Measurements from ENCODE around the gene HSPBP1.

DNA sequence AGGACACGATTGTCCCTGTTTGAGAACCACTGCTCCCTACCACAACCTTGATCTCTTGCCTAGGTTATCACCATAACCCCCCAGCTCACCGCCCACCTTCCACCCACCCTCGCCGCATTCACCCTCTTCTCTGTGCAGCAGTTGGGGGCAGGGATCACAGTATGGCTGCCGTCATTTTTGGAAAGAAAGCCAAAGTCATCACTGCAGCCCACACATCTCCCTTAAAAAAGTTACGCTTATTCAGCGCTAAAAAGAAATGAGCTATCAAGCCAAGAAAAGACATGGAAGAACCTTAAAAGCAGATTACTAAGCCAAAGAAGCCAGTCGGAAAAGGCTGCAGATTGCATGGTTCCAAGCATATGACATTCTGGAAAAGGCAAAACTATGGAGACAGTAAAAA lies 10.6 kb downstream of the HSPBP1 start:
- TF ChIP-seq POLR2A (IDR thresholded peaks at IDR 0.05) = no peak
- TF ChIP-seq, protein P1, sequence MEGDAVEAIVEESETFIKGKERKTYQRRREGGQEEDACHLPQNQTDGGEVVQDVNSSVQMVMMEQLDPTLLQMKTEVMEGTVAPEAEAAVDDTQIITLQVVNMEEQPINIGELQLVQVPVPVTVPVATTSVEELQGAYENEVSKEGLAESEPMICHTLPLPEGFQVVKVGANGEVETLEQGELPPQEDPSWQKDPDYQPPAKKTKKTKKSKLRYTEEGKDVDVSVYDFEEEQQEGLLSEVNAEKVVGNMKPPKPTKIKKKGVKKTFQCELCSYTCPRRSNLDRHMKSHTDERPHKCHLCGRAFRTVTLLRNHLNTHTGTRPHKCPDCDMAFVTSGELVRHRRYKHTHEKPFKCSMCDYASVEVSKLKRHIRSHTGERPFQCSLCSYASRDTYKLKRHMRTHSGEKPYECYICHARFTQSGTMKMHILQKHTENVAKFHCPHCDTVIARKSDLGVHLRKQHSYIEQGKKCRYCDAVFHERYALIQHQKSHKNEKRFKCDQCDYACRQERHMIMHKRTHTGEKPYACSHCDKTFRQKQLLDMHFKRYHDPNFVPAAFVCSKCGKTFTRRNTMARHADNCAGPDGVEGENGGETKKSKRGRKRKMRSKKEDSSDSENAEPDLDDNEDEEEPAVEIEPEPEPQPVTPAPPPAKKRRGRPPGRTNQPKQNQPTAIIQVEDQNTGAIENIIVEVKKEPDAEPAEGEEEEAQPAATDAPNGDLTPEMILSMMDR (IDR thresholded peaks at IDR 0.05) = no peak
